Small intestine (tissue), 7 donors: ENCODE results near the gene RRP12. TPM values are rescaled to one million over a fixed set of nuclear protein-coding genes. Genes with fewer than 3 reads are reported as not detected.
A peak's percentile ranks its signal among the peaks of the same experiment; 100 is the strongest.
"Not testable (repeated sequence)": the region's sequence is repeated elsewhere in the genome, so short reads cannot be mapped to it uniquely, and the experiment has no call there.

ENCODE experiments used
- DNase-seq, 2 donors: peaks; one replicate each; pipeline versions ENCODE4 v3.0.0 to v3.0.0-alpha.2; 2013
- FAIRE-seq: peaks from 2 replicates; lab custom pipeline; 2012; peaks lifted over from hg19 to GRCh38; lab: Jason Lieb, UNC
- H3K27ac ChIP-seq, 3 donors: one replicate each; pipeline ENCODE4 v1.5.1; 2013; ENCODE audit warnings: low read length in 2 of 3, mild to moderate bottlenecking in 2 of 3, control low read depth in 1 of 3, inconsistent platforms in 1 of 3, low read depth in 1 of 3, moderate library complexity in 1 of 3
- H3K27me3 ChIP-seq, 3 donors: one replicate each; pipeline ENCODE4 v1.6.1; 2013; ENCODE audit warnings: low read length in 3 of 3, inconsistent platforms in 1 of 3; ENCODE audit not compliant: control insufficient read depth in 3 of 3, insufficient read depth in 3 of 3
- H3K36me3 ChIP-seq, 3 donors: one replicate each; pipeline ENCODE4 v1.6.1; 2013; ENCODE audit warnings: low read length in 3 of 3, inconsistent platforms in 1 of 3, low read depth in 1 of 3, mild to moderate bottlenecking in 1 of 3, moderate library complexity in 1 of 3; ENCODE audit not compliant: control insufficient read depth in 3 of 3, insufficient read depth in 2 of 3
- H3K4me1 ChIP-seq, 3 donors: one replicate each; pipeline ENCODE4 v1.6.1; 2013; ENCODE audit warnings: low read length in 2 of 3, inconsistent platforms in 1 of 3, low read depth in 1 of 3, mild to moderate bottlenecking in 1 of 3, moderate library complexity in 1 of 3; ENCODE audit not compliant: control insufficient read depth in 3 of 3, insufficient read depth in 2 of 3
- H3K4me3 ChIP-seq, 3 donors: one replicate each; pipeline ENCODE4 v1.5.1; 2013; ENCODE audit warnings: low read length in 3 of 3, control low read depth in 1 of 3, inconsistent platforms in 1 of 3, low read depth in 1 of 3, mild to moderate bottlenecking in 1 of 3, moderate library complexity in 1 of 3
- H3K9me3 ChIP-seq, 2 donors: one replicate each; pipeline ENCODE4 v1.6.1; 2013; ENCODE audit warnings: low read depth in 1 of 2, low read length in 1 of 2; ENCODE audit not compliant: control insufficient read depth in 2 of 2, insufficient read depth in 1 of 2
- WGBS, 3 donors: extraction: QIAGEN DNeasy Blood & Tissue Kit; methylation state at CpG; one replicate each; pipeline ENCODE4 v1.1.7; 2013; 5-methylcytosine and 5-hydroxymethylcytosine counted together
- polyA plus RNA-seq, 4 donors: library from polyadenylated mRNA; stranded (reverse) in 3 of 4; unstranded in 1 of 4; fragments of 200-250 nt in 3 of 4; fragments of 120-200 nt in 1 of 4; gene quantifications; one replicate each; pipeline versions ENCODE4 v1.2.1 to v1.2.3, GENCODE V29; 2013
- donor health status: healthy with polysubstance abuse.
- donor health status: control.
- donor health status: control.
- donor health status: Bipolar disorder and iron deficiency.
- donor health status: healthy.

RRP12 gene
- polyA plus RNA-seq, 4 donors: 6.0 to 24.5 (median 12.5) TPM

- 92 to 96% (median 94%) methylated on average over 1 of the region's 1 CpG for WGBS, 3 donors
- Histone ChIP-seq H3K4me3 (no peak overlapping the region), H3K27me3 (no peaks in the 10 kb centered on the region), H3K27ac (no peak overlapping the region), H3K9me3 (no peaks in the 10 kb centered on the region), H3K36me3 (peaks cover 17 to 66% (median 32%) of the 10 kb centered on the region in 3 donors), H3K4me1 (no peaks in the 10 kb centered on the region)
- DNase-seq (no peak), FAIRE-seq (no peak)
Observed at GRCh38 chr10:97434557-97434956, 33.4 kb upstream of the RRP12 start.

DNA sequence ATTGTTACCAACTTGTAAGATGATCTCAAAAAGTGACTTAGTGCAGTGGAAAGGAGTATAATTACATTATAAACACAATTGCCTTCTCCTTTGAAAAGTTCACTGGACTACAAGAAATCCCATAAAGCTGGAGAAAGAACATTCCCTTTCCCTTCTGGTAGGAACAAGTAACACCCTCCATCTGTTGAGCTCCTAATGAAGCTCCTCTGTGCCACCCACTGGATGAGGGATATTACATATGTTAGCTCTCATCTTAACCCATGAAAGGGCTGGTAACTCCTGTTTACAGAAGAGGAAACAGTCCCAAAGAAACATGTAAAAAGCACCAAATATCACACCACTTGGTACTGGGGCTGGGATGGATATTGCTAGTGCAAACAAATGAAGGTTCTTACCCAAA lies 32.9 kb upstream of the RRP12 start:
- no peaks in the 10 kb centered on the region for H3K9me3 ChIP-seq
- H3K4me1 ChIP-seq: no peaks in the 10 kb centered on the region
- H3K27me3 ChIP-seq: no peaks in the 10 kb centered on the region
- DNase-seq (no peak), FAIRE-seq (no peak)
- no peak overlapping the region for H3K27ac ChIP-seq
- no peak overlapping the region for H3K4me3 ChIP-seq
- peaks cover 17 to 62% (median 30%) of the 10 kb centered on the region in 3 donors for H3K36me3 ChIP-seq

GRCh38 chr10:97428572-97428981 lies 27.4 kb upstream of the RRP12 start:
- FAIRE-seq: no peak
- peak overlapping the region in 1 of 3 donors; percentile 43 for H3K4me3 ChIP-seq

DNA sequence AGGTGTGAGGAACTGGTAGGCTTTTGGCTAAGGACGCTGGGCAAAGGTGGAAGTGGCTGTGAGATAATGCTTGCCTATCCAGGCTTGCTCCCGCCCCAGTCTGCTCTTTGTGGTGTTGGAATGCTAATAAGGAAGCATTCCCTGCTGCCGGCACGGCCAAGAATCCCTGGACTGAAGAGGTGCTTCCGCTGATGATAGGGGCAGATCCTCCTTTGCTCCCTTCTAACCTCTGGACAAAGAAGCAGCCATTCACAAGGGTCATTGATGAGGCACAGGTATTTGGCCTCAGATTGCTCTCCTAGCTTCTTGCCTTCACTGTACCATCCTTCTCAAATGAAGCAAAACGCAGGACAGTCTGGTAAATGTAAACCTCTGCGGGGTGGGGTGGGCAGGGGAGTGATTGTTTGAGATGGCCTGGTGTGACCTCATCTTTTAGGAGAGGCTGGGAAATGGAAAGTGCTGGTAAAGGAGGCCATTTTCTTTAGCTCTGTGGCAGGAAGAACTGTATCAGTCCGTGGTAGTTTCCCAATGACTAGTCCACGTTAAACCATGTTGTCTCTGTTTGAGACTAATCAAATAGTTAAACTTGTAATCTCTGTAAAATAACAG lies 26.5 kb upstream of the RRP12 start:
- no peaks in the 10 kb centered on the region for H3K27me3 ChIP-seq
- FAIRE-seq: no peak
- peak overlapping the region; percentile 9 to 70 (median 70) for H3K4me3 ChIP-seq
- H3K36me3 ChIP-seq: peaks cover 8 to 23% (median 11%) of the 10 kb centered on the region in 3 donors
- peak; percentile 86 to 97 for DNase-seq
- peak overlapping the region; percentile 72 to 89 (median 89) for H3K27ac ChIP-seq
- peaks cover 5 to 12% (median 10%) of the 10 kb centered on the region in 3 donors for H3K4me1 ChIP-seq
- no peaks in the 10 kb centered on the region for H3K9me3 ChIP-seq
- 1 to 12% (median 10%) methylated on average over 9 of the region's 9 CpGs for WGBS, 3 donors

More at GRCh38 chr10:97428572-97428981, 27.4 kb upstream of the RRP12 start:
- Histone ChIP-seq H3K27ac (peak overlapping the region in 2 of 3 donors; percentile 39 to 47), H3K36me3 (peaks cover 8 to 21% (median 14%) of the 10 kb centered on the region in 3 donors), H3K27me3 (no peaks in the 10 kb centered on the region), H3K4me1 (peaks cover 5 to 12% (median 10%) of the 10 kb centered on the region in 3 donors), H3K9me3 (no peaks in the 10 kb centered on the region)
- no peak for DNase-seq
- 42 to 53% (median 51%) methylated on average over 4 of the region's 4 CpGs for WGBS, 3 donors

DNA sequence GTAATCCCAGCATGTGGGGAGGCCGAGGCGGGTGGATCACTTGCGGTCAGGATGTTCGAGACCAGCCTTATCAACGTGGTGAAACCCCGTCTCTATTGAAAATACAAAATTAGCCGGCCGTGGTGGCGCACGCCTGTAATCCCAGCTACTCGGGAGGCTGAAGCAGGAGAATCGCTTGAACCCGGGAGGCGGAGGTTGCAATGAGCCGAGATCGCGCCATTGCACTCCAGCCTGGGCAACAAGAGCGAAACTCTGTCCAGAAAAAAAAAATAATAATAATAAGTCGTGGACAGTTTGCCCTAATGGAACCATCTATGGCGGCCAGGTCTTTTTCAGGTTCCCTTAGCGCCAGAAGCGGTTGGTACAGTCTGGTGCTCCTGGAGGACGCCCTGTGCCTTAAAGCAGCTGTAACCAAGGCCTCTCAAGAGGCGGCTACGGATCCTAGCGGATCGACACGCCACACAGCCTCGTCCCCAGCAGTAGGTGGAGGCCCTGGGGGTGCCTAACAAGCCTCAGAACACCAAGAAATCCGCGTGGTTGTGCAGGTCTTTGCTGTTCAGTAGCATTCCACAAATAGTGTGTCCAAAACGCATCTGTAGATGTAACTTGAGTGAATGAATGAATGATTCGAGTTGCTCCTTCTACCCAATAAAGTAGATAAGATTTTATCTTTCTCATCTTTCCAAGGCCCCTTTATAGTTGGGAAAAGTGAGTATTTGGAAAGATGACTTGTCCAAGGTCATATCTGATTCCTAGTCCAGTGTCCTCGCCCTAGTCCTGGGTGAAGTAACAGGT lies 25.8 kb upstream of the RRP12 start:
- peak overlapping the region; percentile 70 to 84 (median 70) for H3K4me3 ChIP-seq
- peak overlapping the region; percentile 72 to 89 (median 89) for H3K27ac ChIP-seq
- no peaks in the 10 kb centered on the region for H3K9me3 ChIP-seq
- no peak for DNase-seq
- WGBS, 3 donors: 4 to 7% (median 5%) methylated on average over 34 of the region's 34 CpGs
- H3K27me3 ChIP-seq: no peaks in the 10 kb centered on the region
- peaks cover 8 to 23% (median 9%) of the 10 kb centered on the region in 3 donors for H3K36me3 ChIP-seq
- FAIRE-seq: no peak
- H3K4me1 ChIP-seq: peaks cover 5 to 12% (median 10%) of the 10 kb centered on the region in 3 donors

- Histone ChIP-seq H3K4me3 (peak within 1 kb of the TSS; percentile 70 to 84 (median 70)), H3K27ac (peak within 1 kb of the TSS; percentile 72 to 91 (median 89))
- FAIRE-seq: no peak
Observed at GRCh38 chr10:97425964-97426775, 25.0 kb upstream of the RRP12 start, which contains the start of gene PGAM1. Gene PGAM1 (plus strand): TSS chr10:97426191. CDS start chr10:97426308, 117 bp downstream.

DNA sequence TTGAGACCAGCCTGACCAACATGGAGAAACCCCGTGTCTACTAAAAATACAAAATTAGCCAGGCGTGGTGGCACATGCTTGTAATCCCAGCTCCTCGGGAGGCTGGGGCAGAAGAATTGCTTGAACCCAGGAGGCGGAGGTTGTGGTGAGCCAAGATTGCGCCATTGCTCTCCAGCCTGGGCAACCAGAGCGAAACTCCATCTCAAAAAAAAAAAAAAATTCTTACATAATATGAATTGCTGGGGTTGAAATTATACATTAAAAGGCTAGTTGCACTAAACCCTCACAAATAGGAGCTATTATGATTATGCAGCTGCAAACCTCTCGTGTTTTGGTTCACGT lies 22.6 kb upstream of the RRP12 start:
- not testable (repeated sequence) for H3K36me3 ChIP-seq, DNase-seq, H3K27ac ChIP-seq, H3K27me3 ChIP-seq, FAIRE-seq, H3K4me3 ChIP-seq, H3K9me3 ChIP-seq
- WGBS, 3 donors: 84 to 91% (median 85%) methylated on average over 8 of the region's 8 CpGs
- peaks cover 5 to 11% (median 10%) of the 10 kb centered on the region in 3 donors for H3K4me1 ChIP-seq

More at GRCh38 chr10:97425964-97426775, 25.0 kb upstream of the RRP12 start, which contains the start of gene PGAM1:
- 0% methylated on average over 43 to 88 of the region's 90 CpGs for WGBS, 3 donors
- H3K36me3 ChIP-seq: peaks cover 3 to 18% (median 3%) of the 10 kb centered on the region in 3 donors
- peaks cover 5 to 12% (median 10%) of the 10 kb centered on the region in 3 donors for H3K4me1 ChIP-seq
- DNase-seq: peak; percentile 96 to 97
- no peaks in the 10 kb centered on the region for H3K27me3 ChIP-seq
- no peaks in the 10 kb centered on the region for H3K9me3 ChIP-seq

GRCh38 chr10:97416565-97416964 lies 15.4 kb upstream of the RRP12 start:
- Histone ChIP-seq H3K27me3 (no peaks in the 10 kb centered on the region), H3K4me1 (no peaks in the 10 kb centered on the region), H3K4me3 (no peak overlapping the region), H3K9me3 (no peaks in the 10 kb centered on the region), H3K36me3 (peaks cover 0 to 4% (median 0%) of the 10 kb centered on the region in 3 donors), H3K27ac (no peak overlapping the region)
- DNase-seq: no peak
- FAIRE-seq: no peak
- 66 to 93% (median 70%) methylated on average over 6 of the region's 6 CpGs for WGBS, 3 donors
